KBM-7 (cell line): ENCODE results near the gene RABL6.
A peak's percentile ranks its signal among the peaks of the same experiment; 100 is the strongest.
"Not testable (repeated sequence)": the region's sequence is repeated elsewhere in the genome, so short reads cannot be mapped to it uniquely, and the experiment has no call there.

Experiments
- DNase-seq: peaks from one replicate; pipeline ENCODE4 v3.0.0-alpha.2; 2015
- in situ Hi-C: fragments of 300-500 bp; cut with MboI; formaldehyde crosslinking; loops from 2 replicates; pipeline ENCODE4 v1.14.3; 2020; ENCODE audit warnings: low sequenced_read_pairs, low pct_unique_long_range_greater_than_20kb, mixed read lengths

Gene RABL6

GRCh38 chr9:136841646-136842379 is 34.1 kb downstream of the RABL6 start:
- DNase-seq, in situ Hi-C loops: not testable (repeated sequence)

GRCh38 chr9:136842380-136842948 is 34.7 kb downstream of the RABL6 start, which contains the start of gene AJM1:
TSS of gene AJM1 (plus strand) at chr9:136842478. CDS start at chr9:136844415, 1,937 bp downstream.
- peak; percentile 84 for DNase-seq
- in situ Hi-C loops, result not testable (repeated sequence)

GRCh38 chr9:136843159-136843800 is 35.5 kb downstream of the RABL6 start:
- in situ Hi-C loops, DNase-seq: not testable (repeated sequence)

- in situ Hi-C loops, result not testable (repeated sequence)
- peak; percentile 49 for DNase-seq
Observed at GRCh38 chr9:136843801-136844740, 36.3 kb downstream of the RABL6 start.

- DNase-seq, result no peak
- in situ Hi-C loops, result no loop called here
Observed at GRCh38 chr9:136844761-136845464, 37.2 kb downstream of the RABL6 start.

- in situ Hi-C loops, result no loop called here
- DNase-seq, result no peak
Observed at GRCh38 chr9:136845465-136846260, 37.9 kb downstream of the RABL6 start.

- in situ Hi-C loops, result no loop called here
Observed at GRCh38 chr9:136846376-136847087, 38.8 kb downstream of the RABL6 start.

GRCh38 chr9:136847088-136847825 is 39.5 kb downstream of the RABL6 start:
- in situ Hi-C loops, result no loop called here
- DNase-seq, result no peak

More at GRCh38 chr9:136846376-136847087, 38.8 kb downstream of the RABL6 start:
- no peak for DNase-seq

- in situ Hi-C loops, result no loop called here
Observed at GRCh38 chr9:136847826-136848392, 40.2 kb downstream of the RABL6 start.

GRCh38 chr9:136848393-136849037 is 40.8 kb downstream of the RABL6 start:
- in situ Hi-C loops, result no loop called here
- peak; percentile 42 for DNase-seq

More at GRCh38 chr9:136847826-136848392, 40.2 kb downstream of the RABL6 start:
- no peak for DNase-seq

- peak; percentile 98 for DNase-seq
- in situ Hi-C loops, result no loop called here
Observed at GRCh38 chr9:136849038-136849959, 41.6 kb downstream of the RABL6 start, which contains the start of gene PHPT1. TSS of gene PHPT1 (plus strand) at chr9:136849409. CDS start at chr9:136849431, 22 bp downstream.

- no peak for DNase-seq
- in situ Hi-C loops, result no loop called here
Observed at GRCh38 chr9:136849960-136850865, 42.5 kb downstream of the RABL6 start.

GRCh38 chr9:136850866-136851775 is 43.4 kb downstream of the RABL6 start:
- DNase-seq, result no peak
- in situ Hi-C loops, result no loop called here
